Measurements from ENCODE around the gene SHANK1.

The SHANK1 gene

DNA sequence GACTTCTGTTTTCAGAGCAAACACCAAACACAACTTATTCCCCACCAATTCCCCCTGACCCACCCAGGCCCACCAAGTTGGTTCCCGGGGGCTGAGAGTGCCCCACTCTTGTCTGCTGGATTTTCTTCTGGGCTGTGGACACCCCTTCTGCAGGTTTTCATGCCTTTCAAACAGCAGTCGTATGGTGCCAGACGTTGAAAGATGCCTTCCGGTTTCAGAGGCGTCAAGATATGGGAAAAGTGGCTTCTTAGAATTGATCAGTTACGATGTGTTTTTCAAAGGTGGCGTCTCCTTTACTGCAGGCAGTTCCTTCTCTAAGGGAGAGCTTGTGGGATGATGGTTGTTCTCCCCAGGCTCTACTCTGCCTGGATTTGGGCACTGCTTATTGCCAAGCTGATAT lies 16.3 kb upstream of the SHANK1 start:
- Histone ChIP-seq H3K4me3 (ENCODE audit: insufficient read depth, low read length, poor library complexity, severe bottlenecking) (no peak overlapping the region), H3K9me3 (ENCODE audit: insufficient read depth, low read length) (no peaks in the 10 kb centered on the region), H3K4me2 (ENCODE audit: low read depth, low read length, poor library complexity, severe bottlenecking) (no peak overlapping the region), H3K9me2 (replicated peaks; ENCODE audit: insufficient read depth, low read length) (no peaks in the 10 kb centered on the region), H3F3A (ENCODE audit: insufficient read depth) (no peaks in the 10 kb centered on the region), H3K36me3 (ENCODE audit: low read length) (no peaks in the 10 kb centered on the region), H3K79me2 (ENCODE audit: insufficient read depth, low read length) (no peaks in the 10 kb centered on the region), H2AFZ (ENCODE audit: low read depth, low read length, severe bottlenecking) (no peak overlapping the region), H3K9ac (ENCODE audit: low read length) (no peak overlapping the region), H3K27ac (ENCODE audit: low read depth, low read length) (no peak overlapping the region), H4K20me1 (ENCODE audit: low read depth, low read length) (no peaks in the 10 kb centered on the region), H3K27me3 (ENCODE audit: low read length) (no peaks in the 10 kb centered on the region)
- TF ChIP-seq EZH2phosphoT487 (conservative IDR thresholded peaks at IDR 0.05; ENCODE audit: low read length): no peak
- TF ChIP-seq, protein P1, sequence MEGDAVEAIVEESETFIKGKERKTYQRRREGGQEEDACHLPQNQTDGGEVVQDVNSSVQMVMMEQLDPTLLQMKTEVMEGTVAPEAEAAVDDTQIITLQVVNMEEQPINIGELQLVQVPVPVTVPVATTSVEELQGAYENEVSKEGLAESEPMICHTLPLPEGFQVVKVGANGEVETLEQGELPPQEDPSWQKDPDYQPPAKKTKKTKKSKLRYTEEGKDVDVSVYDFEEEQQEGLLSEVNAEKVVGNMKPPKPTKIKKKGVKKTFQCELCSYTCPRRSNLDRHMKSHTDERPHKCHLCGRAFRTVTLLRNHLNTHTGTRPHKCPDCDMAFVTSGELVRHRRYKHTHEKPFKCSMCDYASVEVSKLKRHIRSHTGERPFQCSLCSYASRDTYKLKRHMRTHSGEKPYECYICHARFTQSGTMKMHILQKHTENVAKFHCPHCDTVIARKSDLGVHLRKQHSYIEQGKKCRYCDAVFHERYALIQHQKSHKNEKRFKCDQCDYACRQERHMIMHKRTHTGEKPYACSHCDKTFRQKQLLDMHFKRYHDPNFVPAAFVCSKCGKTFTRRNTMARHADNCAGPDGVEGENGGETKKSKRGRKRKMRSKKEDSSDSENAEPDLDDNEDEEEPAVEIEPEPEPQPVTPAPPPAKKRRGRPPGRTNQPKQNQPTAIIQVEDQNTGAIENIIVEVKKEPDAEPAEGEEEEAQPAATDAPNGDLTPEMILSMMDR (IDR thresholded peaks at IDR 0.05; ENCODE audit: insufficient read depth, low read length, poor library complexity, severe bottlenecking): no peak

DNA sequence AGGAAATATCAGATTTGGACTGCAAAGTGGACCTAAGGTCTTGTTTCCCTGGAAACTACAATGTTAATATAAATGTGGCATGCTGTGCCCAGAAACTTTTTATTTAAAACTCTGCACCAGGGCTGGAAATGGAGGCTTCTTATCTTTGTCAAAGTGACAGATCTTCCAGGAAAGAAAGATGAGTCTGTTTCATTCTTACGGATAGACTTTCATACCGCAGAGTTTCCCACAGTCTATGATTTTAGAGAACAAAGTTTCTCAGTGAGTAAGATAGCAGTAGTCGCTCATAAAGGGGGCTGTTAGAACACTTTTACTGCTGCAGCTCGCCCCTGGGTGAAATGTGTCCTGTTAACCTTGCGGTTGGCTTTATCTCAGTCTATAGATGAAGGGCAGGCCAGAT lies 10.3 kb upstream of the SHANK1 start:
- TF ChIP-seq EZH2phosphoT487 (conservative IDR thresholded peaks at IDR 0.05; ENCODE audit: low read length): no peak
- TF ChIP-seq, protein P1 (IDR thresholded peaks at IDR 0.05; ENCODE audit: insufficient read depth, low read length, poor library complexity, severe bottlenecking): no peak
- Histone ChIP-seq H4K20me1 (ENCODE audit: low read depth, low read length) (no peaks in the 10 kb centered on the region), H3K4me3 (ENCODE audit: insufficient read depth, low read length, poor library complexity, severe bottlenecking) (no peak overlapping the region), H3K4me2 (ENCODE audit: low read depth, low read length, poor library complexity, severe bottlenecking) (no peak overlapping the region), H3K27ac (ENCODE audit: low read depth, low read length) (no peak overlapping the region), H3K9me2 (replicated peaks; ENCODE audit: insufficient read depth, low read length) (no peaks in the 10 kb centered on the region), H3F3A (ENCODE audit: insufficient read depth) (no peaks in the 10 kb centered on the region), H3K79me2 (ENCODE audit: insufficient read depth, low read length) (no peaks in the 10 kb centered on the region), H2AFZ (ENCODE audit: low read depth, low read length, severe bottlenecking) (no peak overlapping the region), H3K27me3 (ENCODE audit: low read length) (no peaks in the 10 kb centered on the region), H3K9me3 (ENCODE audit: insufficient read depth, low read length) (no peaks in the 10 kb centered on the region), H3K36me3 (ENCODE audit: low read length) (no peaks in the 10 kb centered on the region), H3K9ac (ENCODE audit: low read length) (no peak overlapping the region)

DNA sequence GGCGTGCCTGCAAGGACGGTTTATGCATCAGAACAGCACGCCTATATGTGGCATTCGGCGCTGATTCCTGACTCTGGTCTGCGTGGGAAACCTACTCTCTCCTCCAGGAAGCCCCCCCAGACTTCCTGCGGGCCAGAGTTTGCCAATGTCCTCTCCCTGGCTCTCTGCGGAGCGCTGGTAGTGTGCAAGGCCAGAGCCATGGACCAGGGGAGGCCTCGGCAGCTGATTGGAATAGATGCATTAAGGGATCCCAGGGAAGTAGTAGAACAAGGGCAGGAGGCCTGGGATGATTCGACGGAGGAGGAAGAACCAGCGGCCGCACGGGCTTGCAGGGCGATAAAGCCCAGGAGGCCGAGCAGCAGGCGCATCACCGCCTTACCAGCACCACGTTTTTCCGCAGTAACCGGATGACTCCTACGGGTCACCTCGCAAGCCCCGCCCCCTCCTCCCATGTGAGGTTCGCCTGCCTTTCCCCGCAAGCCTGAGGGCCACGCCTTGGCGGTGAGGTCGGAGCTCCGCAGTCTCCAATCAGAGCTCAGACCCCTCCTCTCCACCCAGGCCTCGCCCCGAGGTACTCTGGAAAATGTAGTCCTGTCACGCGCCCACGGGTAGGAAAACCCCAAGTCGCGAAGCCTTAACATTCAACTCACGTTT lies 8.6 kb upstream of the SHANK1 start:
- Histone ChIP-seq H3K4me2 (ENCODE audit: low read depth, low read length, poor library complexity, severe bottlenecking) (no peak overlapping the region), H3K9ac (ENCODE audit: low read length) (no peak overlapping the region), H3F3A (ENCODE audit: insufficient read depth) (no peaks in the 10 kb centered on the region), H3K4me3 (ENCODE audit: insufficient read depth, low read length, poor library complexity, severe bottlenecking) (no peak overlapping the region), H4K20me1 (ENCODE audit: low read depth, low read length) (no peaks in the 10 kb centered on the region), H3K9me2 (replicated peaks; ENCODE audit: insufficient read depth, low read length) (no peaks in the 10 kb centered on the region), H3K27ac (ENCODE audit: low read depth, low read length) (no peak overlapping the region), H3K79me2 (ENCODE audit: insufficient read depth, low read length) (no peaks in the 10 kb centered on the region), H3K27me3 (ENCODE audit: low read length) (no peaks in the 10 kb centered on the region), H3K36me3 (ENCODE audit: low read length) (no peaks in the 10 kb centered on the region), H2AFZ (ENCODE audit: low read depth, low read length, severe bottlenecking) (no peak overlapping the region), H3K9me3 (ENCODE audit: insufficient read depth, low read length) (no peaks in the 10 kb centered on the region)
- TF ChIP-seq EZH2phosphoT487 (conservative IDR thresholded peaks at IDR 0.05; ENCODE audit: low read length): no peak
- TF ChIP-seq, protein P1 (IDR thresholded peaks at IDR 0.05; ENCODE audit: insufficient read depth, low read length, poor library complexity, severe bottlenecking): no peak

Data from SU-DHL-6 (cell line).